Panc1 (cell line): ENCODE results near the gene C12orf43. TPM values are rescaled to one million over a fixed set of nuclear protein-coding genes. Genes with fewer than 3 reads are reported as not detected.

Experiments
- ATAC-seq: fragments of 200-7000 bp; cut with Tn5 transposase; 2 replicates; pipeline ENCODE4 v1.9.1; 2020; ENCODE audit warnings: mild to moderate bottlenecking, moderate library complexity
- BruUV-seq: library from RNA; stranded (reverse); fragments of 400-500 nt; replicated peaks from 2 replicates; lab custom pipeline; 2021; lab: Mats Ljungman, UMichigan
- CTCF ChIA-PET: fragments of 300-600 bp; sonication (Branson Sonifier 250); formaldehyde crosslinking; loops from one replicate; lab custom pipeline; 2022; ENCODE audit warnings: antibody characterized with exemption; lab: Charles Lee
- POLR2A ChIA-PET: fragments of 300-600 bp; sonication (Branson Sonifier 250); formaldehyde crosslinking; loops from one replicate; lab custom pipeline; 2022; ENCODE audit warnings: antibody characterized with exemption; lab: Charles Lee
- DNase-seq: peaks from one replicate; pipeline ENCODE4 v3.0.0-alpha.2; 2010; ENCODE audit warnings: low read depth, low spot score
- H3K27ac ChIP-seq: 2 replicates; pipeline ENCODE4 v1.5.1; 2011; ENCODE audit warnings: mild to moderate bottlenecking, low read length, inconsistent platforms
- H3K27me3 ChIP-seq: fragments of 200-500 bp; sonication (Bioruptor generic); 2 replicates; pipeline ENCODE4 v1.6.0; 2014; ENCODE audit warnings: low read length, inconsistent platforms; ENCODE audit not compliant: control insufficient read depth, insufficient read depth
- H3K36me3 ChIP-seq: fragments of 200-500 bp; sonication (Bioruptor generic); 2 replicates; pipeline ENCODE4 v1.5.1; 2014; ENCODE audit warnings: inconsistent platforms, mild to moderate bottlenecking, low read length, moderate library complexity; ENCODE audit not compliant: control insufficient read depth, insufficient read depth
- H3K4me1 ChIP-seq: 2 replicates; pipeline ENCODE4 v1.5.1; 2011; ENCODE audit warnings: inconsistent platforms, mild to moderate bottlenecking, low read length, moderate library complexity; ENCODE audit not compliant: control insufficient read depth, insufficient read depth
- H3K4me3 ChIP-seq, 2 experiments: 2 replicates each; pipeline ENCODE4 v1.5.1; 2011 to 2012; ENCODE audit warnings: low read depth in 2 of 2, low read length in 2 of 2, mild to moderate bottlenecking in 2 of 2, inconsistent platforms in 1 of 2, moderate library complexity in 1 of 2
- H3K9me3 ChIP-seq: fragments of 200-500 bp; sonication (Bioruptor generic); 2 replicates; pipeline ENCODE4 v1.5.1; 2014; ENCODE audit warnings: low read depth, mild to moderate bottlenecking, inconsistent platforms, low read length, moderate library complexity; ENCODE audit not compliant: control insufficient read depth, insufficient read depth
- POLR2AphosphoS5 ChIP-seq: IDR thresholded peaks from 2 replicates; pipeline ENCODE4 v1.6.1; 2012; ENCODE audit warnings: mild to moderate bottlenecking, low read depth, low read length, moderate library complexity
- REST ChIP-seq, 2 experiments: IDR thresholded peaks; 2 replicates each; pipeline ENCODE4 v1.6.1; 2011 to 2012; ENCODE audit warnings: low read depth in 2 of 2, control low read depth in 1 of 2, low read length in 1 of 2, mild to moderate bottlenecking in 1 of 2, moderate library complexity in 1 of 2; ENCODE audit not compliant: insufficient read depth in 1 of 2
- SIN3A ChIP-seq: IDR thresholded peaks from 2 replicates; pipeline ENCODE4 v1.6.1; 2012; ENCODE audit warnings: low read depth, mild to moderate bottlenecking, low read length, moderate library complexity, borderline replicate concordance; ENCODE audit not compliant: insufficient read depth
- TCF7L2 ChIP-seq: IDR thresholded peaks from 2 replicates; pipeline ENCODE4 v1.6.1; 2011; ENCODE audit warnings: mild to moderate bottlenecking, low read depth, low read length, inconsistent platforms
- in situ Hi-C: cut with HindIII; loops from 2 replicates; pipeline ENCODE4 v1.10.0; 2016; ENCODE audit warnings: low sequenced_read_pairs, low pct_unique_long_range_greater_than_20kb
- intact Hi-C: fragments of 100-400 bp; cut with micrococcal nuclease; formaldehyde crosslinking; loops from one replicate; pipeline ENCODE4 v1.10.0; 2022; ENCODE audit not compliant: unreplicated experiment
- total RNA-seq: library from RNA; stranded (reverse); gene quantifications from one replicate; pipeline ENCODE4 v1.2.1, GENCODE V29; 2021; ENCODE audit not compliant: unreplicated experiment
- TF ChIP-seq, protein P1 (sequence below): fragments of 450-650 bp; IDR thresholded peaks from 2 replicates; pipeline ENCODE4 v1.5.1; 2017; ENCODE audit warnings: mild to moderate bottlenecking

Gene C12orf43
- total RNA-seq, 1 experiment from 2014 or later: 20.7 TPM

DNA sequence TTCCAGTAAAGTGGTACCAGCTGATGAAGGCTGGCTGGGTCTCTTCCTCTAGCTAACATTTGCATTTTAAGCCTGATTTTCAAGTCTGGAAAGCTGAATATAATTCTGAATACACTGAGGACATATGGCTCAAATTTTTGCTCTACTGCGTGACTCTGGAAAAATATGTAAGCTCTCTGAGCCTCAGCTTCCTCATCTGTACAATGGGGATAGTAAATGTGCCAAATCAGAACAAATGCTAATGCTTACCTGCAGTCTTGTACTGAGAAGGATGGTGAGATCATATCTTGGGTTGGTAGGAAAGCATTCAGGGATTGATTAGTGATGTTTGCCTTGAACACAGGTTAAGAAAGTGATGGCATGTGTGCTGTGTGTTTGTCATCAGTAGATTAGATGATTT lies 23.3 kb downstream of the C12orf43 start:
- intact Hi-C loops (no loop called here), in situ Hi-C loops (no loop called here)
- DNase-seq (no peak), ATAC-seq (no peak)
- no peaks in the 10 kb centered on the region for H3K4me1 ChIP-seq
- no peak for TF ChIP-seq SIN3A
- no peak for TF ChIP-seq REST (IDR thresholded peaks at IDR 0.05; ENCODE audit: insufficient read depth in 1 of 2, low read depth in 2 of 2, low read length in 1 of 2)
- TF ChIP-seq, protein P1, sequence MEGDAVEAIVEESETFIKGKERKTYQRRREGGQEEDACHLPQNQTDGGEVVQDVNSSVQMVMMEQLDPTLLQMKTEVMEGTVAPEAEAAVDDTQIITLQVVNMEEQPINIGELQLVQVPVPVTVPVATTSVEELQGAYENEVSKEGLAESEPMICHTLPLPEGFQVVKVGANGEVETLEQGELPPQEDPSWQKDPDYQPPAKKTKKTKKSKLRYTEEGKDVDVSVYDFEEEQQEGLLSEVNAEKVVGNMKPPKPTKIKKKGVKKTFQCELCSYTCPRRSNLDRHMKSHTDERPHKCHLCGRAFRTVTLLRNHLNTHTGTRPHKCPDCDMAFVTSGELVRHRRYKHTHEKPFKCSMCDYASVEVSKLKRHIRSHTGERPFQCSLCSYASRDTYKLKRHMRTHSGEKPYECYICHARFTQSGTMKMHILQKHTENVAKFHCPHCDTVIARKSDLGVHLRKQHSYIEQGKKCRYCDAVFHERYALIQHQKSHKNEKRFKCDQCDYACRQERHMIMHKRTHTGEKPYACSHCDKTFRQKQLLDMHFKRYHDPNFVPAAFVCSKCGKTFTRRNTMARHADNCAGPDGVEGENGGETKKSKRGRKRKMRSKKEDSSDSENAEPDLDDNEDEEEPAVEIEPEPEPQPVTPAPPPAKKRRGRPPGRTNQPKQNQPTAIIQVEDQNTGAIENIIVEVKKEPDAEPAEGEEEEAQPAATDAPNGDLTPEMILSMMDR: no peak
- TF ChIP-seq TCF7L2: no peak
- no peak for TF ChIP-seq POLR2AphosphoS5
- no peak overlapping the region for H3K27ac ChIP-seq
- H3K36me3 ChIP-seq: no peaks in the 10 kb centered on the region
- no peak overlapping the region for H3K4me3 ChIP-seq
- CTCF ChIA-PET: no interaction called here
- no TSS peak for BruUV-seq
- no peaks in the 10 kb centered on the region for H3K27me3 ChIP-seq
- POLR2A ChIA-PET: no interaction called here
- no peaks in the 10 kb centered on the region for H3K9me3 ChIP-seq

- intact Hi-C loops (no loop called here), in situ Hi-C loops (no loop called here)
- Histone ChIP-seq H3K4me3 (no peak overlapping the region), H3K36me3 (no peaks in the 10 kb centered on the region), H3K9me3 (no peaks in the 10 kb centered on the region), H3K27me3 (no peaks in the 10 kb centered on the region), H3K4me1 (no peaks in the 10 kb centered on the region), H3K27ac (no peak overlapping the region)
- BruUV-seq: no TSS peak
- ATAC-seq (no peak), DNase-seq (no peak)
- TF ChIP-seq TCF7L2 (no peak), POLR2AphosphoS5 (no peak), SIN3A (no peak), REST (IDR thresholded peaks at IDR 0.05; ENCODE audit: insufficient read depth in 1 of 2, low read depth in 2 of 2, low read length in 1 of 2) (no peak)
- TF ChIP-seq, protein P1: no peak
- POLR2A ChIA-PET: no interaction called here
- CTCF ChIA-PET: no interaction called here
These were observed 24.3 kb downstream of the C12orf43 start for GRCh38 chr12:120991965-120992364.
